GM23248 (cell line): ENCODE results near the gene ZC3HAV1. TPM values are rescaled to one million over a fixed set of nuclear protein-coding genes. Genes with fewer than 3 reads are reported as not detected.
"Not testable (repeated sequence)": the region's sequence is repeated elsewhere in the genome, so short reads cannot be mapped to it uniquely, and the experiment has no call there.

ENCODE experiments used
- DNase-seq: peaks from one replicate; pipeline ENCODE4 v3.0.0-alpha.2; 2015
- H2AFZ ChIP-seq: fragments of 200-600 bp; sonication (generic); 2 replicates; pipeline ENCODE4 v1.6.1; 2016; ENCODE audit warnings: antibody characterized with exemption
- H3F3A ChIP-seq: fragments of 200-600 bp; sonication (generic); 2 replicates; pipeline ENCODE4 v1.6.1; 2016; ENCODE audit warnings: mild to moderate bottlenecking, antibody characterized with exemption, mixed run types; ENCODE audit not compliant: insufficient read depth
- H3K27ac ChIP-seq: fragments of 200-600 bp; sonication (generic); 2 replicates; pipeline ENCODE4 v1.5.1; 2016; ENCODE audit warnings: mild to moderate bottlenecking
- H3K27me3 ChIP-seq: fragments of 200-600 bp; sonication (generic); replicated peaks from 2 replicates; pipeline ENCODE4 v1.6.1; 2016; ENCODE audit warnings: mild to moderate bottlenecking; ENCODE audit not compliant: insufficient read depth
- H3K36me3 ChIP-seq: fragments of 200-600 bp; sonication (generic); 2 replicates; pipeline ENCODE4 v1.6.1; 2016; ENCODE audit warnings: low read depth, mild to moderate bottlenecking
- H3K4me1 ChIP-seq: fragments of 200-600 bp; sonication (generic); 2 replicates; pipeline ENCODE4 v1.6.1; 2016; ENCODE audit warnings: mild to moderate bottlenecking; ENCODE audit not compliant: insufficient read depth
- H3K4me2 ChIP-seq: fragments of 200-600 bp; sonication (generic); one replicate; pipeline ENCODE4 v1.6.1; 2016; ENCODE audit warnings: mild to moderate bottlenecking; ENCODE audit not compliant: unreplicated experiment
- H3K4me3 ChIP-seq: fragments of 200-600 bp; sonication (generic); 2 replicates; pipeline ENCODE4 v1.5.1; 2016; ENCODE audit warnings: mild to moderate bottlenecking
- H3K79me2 ChIP-seq: fragments of 200-600 bp; sonication (generic); 2 replicates; pipeline ENCODE4 v1.6.1; 2016; ENCODE audit warnings: mild to moderate bottlenecking; ENCODE audit not compliant: insufficient read depth
- H3K9ac ChIP-seq: fragments of 200-600 bp; sonication (generic); 2 replicates; pipeline ENCODE4 v1.6.1; 2016; ENCODE audit warnings: mild to moderate bottlenecking
- H3K9me2 ChIP-seq: fragments of 200-600 bp; sonication (generic); 2 replicates; pipeline ENCODE4 v1.6.1; 2016; ENCODE audit warnings: mixed run types, mild to moderate bottlenecking, moderate library complexity; ENCODE audit not compliant: insufficient read depth
- H3K9me3 ChIP-seq: fragments of 200-600 bp; sonication (generic); one replicate; pipeline ENCODE4 v1.6.1; 2017; ENCODE audit warnings: low read depth
- H4K20me1 ChIP-seq: fragments of 200-600 bp; sonication (generic); 2 replicates; pipeline ENCODE4 v1.6.0; 2016; ENCODE audit not compliant: insufficient read depth
- EZH2 ChIP-seq: fragments of 200-600 bp; sonication (generic); IDR thresholded peaks from 2 replicates; pipeline ENCODE4 v1.6.1; 2018; ENCODE audit warnings: antibody characterized with exemption, mild to moderate bottlenecking; ENCODE audit not compliant: insufficient read depth, poor library complexity, severe bottlenecking
- EZH2phosphoT487 ChIP-seq: fragments of 200-600 bp; sonication (generic); IDR thresholded peaks from 2 replicates; pipeline ENCODE4 v1.6.1; 2018; ENCODE audit warnings: antibody characterized with exemption, moderate library complexity, mild to moderate bottlenecking, low read depth; ENCODE audit not compliant: insufficient read depth
- WGBS, 2 experiments: methylation state at CpG; one replicate each; pipeline ENCODE4 v1.1.6; 2015 to 2017; ENCODE audit warnings: low lambda C conversion rate in 2 of 2, low coverage in 1 of 2; ENCODE audit errors: missing lambda C conversion rate in 2 of 2; 5-methylcytosine and 5-hydroxymethylcytosine counted together
- in situ Hi-C: fragments of 300-500 bp; cut with MboI; formaldehyde crosslinking; loops from 2 replicates; pipeline ENCODE4 v1.15.0; 2020
- polyA plus RNA-seq: library from polyadenylated mRNA; unstranded; fragments of >200 nt; fragmentation: Nextera tagmentation; extraction: Ambion mirVana; gene quantifications from 2 replicates; pipeline ENCODE4 v1.2.1, GENCODE V29; 2016
- total RNA-seq: library from RNA; depleted of rRNA; stranded (reverse); fragments of >200 nt; shearing (Covaris generic); gene quantifications from 2 replicates; pipeline ENCODE4 v1.2.3, GENCODE V29; 2014

The ZC3HAV1 gene
- total and polyA plus RNA-seq, 2 experiments from 2014 or later: 28.8 to 30.5 TPM

DNA sequence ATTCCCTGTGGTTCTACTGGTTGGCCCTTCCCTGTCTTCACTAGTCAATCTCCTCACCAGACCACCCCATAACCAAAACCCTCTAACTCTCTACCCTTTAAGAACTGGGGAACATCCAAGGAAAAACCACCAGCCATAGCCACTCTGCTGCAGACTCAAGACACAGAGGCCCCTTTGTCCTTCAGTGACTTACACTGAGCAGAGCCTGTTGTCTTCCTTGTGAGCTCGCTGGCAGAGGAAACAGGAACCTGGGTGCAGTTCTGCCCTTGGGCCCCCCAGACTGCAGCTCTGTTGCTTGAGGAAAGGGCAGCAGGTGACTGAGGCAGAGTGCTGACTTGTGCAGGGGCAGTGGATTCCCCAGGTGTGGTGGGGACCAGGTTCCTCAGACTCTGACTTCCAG lies 30.6 kb downstream of the ZC3HAV1 start:
- Histone ChIP-seq H3K9me2 (no peaks in the 10 kb centered on the region), H3K4me1 (peaks cover 6% of the 10 kb centered on the region), H2AFZ (no peak overlapping the region), H3K79me2 (no peaks in the 10 kb centered on the region), H3F3A (no peaks in the 10 kb centered on the region; the same call in 1 of the 2 replicates), H3K9me3 (no peaks in the 10 kb centered on the region), H3K4me3 (no peak overlapping the region), H4K20me1 (no peaks in the 10 kb centered on the region), H3K4me2 (no peak overlapping the region), H3K9ac (no peak overlapping the region), H3K36me3 (peaks cover 38% of the 10 kb centered on the region), H3K27ac (no peak overlapping the region), H3K27me3 (no peaks in the 10 kb centered on the region)
- TF ChIP-seq EZH2 (no peak), EZH2phosphoT487 (no peak)
- in situ Hi-C loops: loop anchor here (25.0 kb wide), 1 partner anchor 192 kb away; no protein-coding TSS in a partner anchor
- WGBS, 2 experiments: 83 to 100% methylated on average over 1 of the region's 1 CpG
- no peak for DNase-seq

DNA sequence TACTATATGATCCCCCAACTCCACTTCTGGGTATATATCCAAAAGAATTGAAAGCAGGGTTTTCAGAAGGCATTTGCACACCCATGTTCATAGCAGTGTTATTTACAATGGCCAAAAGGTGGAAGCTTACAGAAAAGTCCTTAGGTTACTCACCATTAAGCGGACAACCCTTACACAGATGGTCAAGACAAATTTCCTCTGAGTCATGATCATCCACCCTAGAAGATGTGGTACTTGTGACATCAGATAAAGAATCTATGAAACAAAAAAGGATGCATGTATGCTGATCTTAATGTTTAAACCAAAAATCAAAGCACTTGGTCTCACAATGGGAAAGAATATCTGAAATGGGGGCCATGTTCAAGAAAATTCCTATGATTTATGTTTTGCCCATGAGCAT lies 31.1 kb downstream of the ZC3HAV1 start:
- Histone ChIP-seq H4K20me1 (no peaks in the 10 kb centered on the region), H3K9me3 (no peaks in the 10 kb centered on the region), H3F3A (no peaks in the 10 kb centered on the region; the same call in 1 of the 2 replicates), H3K4me3 (no peak overlapping the region), H3K9me2 (no peaks in the 10 kb centered on the region), H3K27ac (no peak overlapping the region), H3K27me3 (no peaks in the 10 kb centered on the region), H3K4me2 (no peak overlapping the region), H3K36me3 (peaks cover 38% of the 10 kb centered on the region), H3K9ac (no peak overlapping the region), H3K4me1 (peaks cover 6% of the 10 kb centered on the region), H2AFZ (no peak overlapping the region), H3K79me2 (no peaks in the 10 kb centered on the region)
- 71 to 86% methylated on average over 1 of the region's 1 CpG for WGBS, 2 experiments
- DNase-seq: peak; percentile 62
- TF ChIP-seq EZH2 (no peak), EZH2phosphoT487 (no peak)
- in situ Hi-C loops: loop anchor here (25.0 kb wide), 1 partner anchor 191 kb away; no protein-coding TSS in a partner anchor

DNA sequence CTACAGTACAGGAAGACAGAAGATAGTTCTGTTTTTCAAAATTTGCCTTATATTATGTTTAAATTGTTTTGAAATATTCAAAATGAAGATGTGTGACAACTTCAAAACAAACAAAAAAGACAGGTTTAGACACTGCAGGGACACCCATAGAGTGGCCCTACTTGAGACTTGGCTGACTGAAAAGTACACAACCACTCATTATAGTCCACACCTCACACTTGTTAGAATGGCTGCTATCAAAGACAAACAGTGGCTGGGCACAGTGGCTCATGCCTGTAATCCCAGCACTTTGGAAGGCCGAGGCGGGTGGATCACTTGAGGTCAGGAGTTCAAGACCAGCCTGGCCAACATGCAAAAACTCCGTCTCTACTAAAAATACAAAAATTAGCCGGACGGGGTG lies 31.8 kb downstream of the ZC3HAV1 start:
- not testable (repeated sequence) for H3K9me2 ChIP-seq, H2AFZ ChIP-seq, H3K27ac ChIP-seq, DNase-seq, H3K79me2 ChIP-seq, H3K27me3 ChIP-seq, H3K4me2 ChIP-seq, H3K4me1 ChIP-seq, H3K9ac ChIP-seq, H4K20me1 ChIP-seq, H3F3A ChIP-seq, H3K9me3 ChIP-seq, H3K4me3 ChIP-seq
- H3K36me3 ChIP-seq: peaks cover 35% of the 10 kb centered on the region
- WGBS, 2 experiments: 78 to 81% methylated on average over 5 of the region's 5 CpGs
- in situ Hi-C loops: loop anchor here (25.0 kb wide), 1 partner anchor 190 kb away; no protein-coding TSS in a partner anchor

DNA sequence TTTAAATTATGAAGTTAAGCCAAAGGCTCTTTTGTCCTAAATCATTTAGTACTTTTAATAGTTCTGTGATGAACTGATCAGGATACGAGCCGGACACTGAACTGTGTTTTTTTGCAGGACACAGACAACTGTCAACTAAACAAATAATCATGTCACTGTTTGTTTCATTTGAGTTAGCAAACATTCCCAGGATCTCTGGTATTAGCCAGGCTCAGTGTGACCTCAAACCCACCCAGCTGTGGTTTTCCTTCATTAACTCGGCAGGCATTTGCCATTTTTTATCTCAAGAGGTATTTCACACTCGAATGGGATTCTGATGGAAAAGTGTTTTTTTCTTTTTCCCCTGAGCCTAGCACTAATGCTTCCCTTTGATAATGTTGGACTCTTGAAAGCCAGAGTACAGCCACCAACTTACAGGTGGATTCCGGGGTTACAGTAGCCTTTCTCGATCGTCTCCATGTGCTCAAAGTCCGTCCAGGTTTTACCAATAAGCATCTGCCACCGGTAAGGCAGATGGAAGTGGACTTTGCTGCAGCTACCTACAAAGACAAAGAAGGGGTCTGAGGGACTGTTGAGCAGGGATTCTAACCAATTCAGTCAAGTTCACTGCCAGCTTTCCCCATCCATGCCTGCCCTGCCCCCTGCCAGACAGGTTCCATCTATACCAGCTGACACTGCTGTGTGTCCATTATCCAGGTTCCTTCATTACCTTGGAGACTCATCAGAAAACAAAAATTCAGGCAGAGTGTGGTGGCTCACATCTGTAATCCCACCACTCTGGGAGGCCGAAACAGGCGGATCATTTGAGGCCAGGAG lies 33.4 kb downstream of the ZC3HAV1 start:
- no peak overlapping the region for H3K4me2 ChIP-seq
- H3K4me1 ChIP-seq: peaks cover 6% of the 10 kb centered on the region
- in situ Hi-C loops: loop anchor here (25.0 kb wide), 1 partner anchor 189 kb away; no protein-coding TSS in a partner anchor
- H2AFZ ChIP-seq: no peak overlapping the region
- H3K9me2 ChIP-seq: no peaks in the 10 kb centered on the region
- no peak for DNase-seq
- H3F3A ChIP-seq: no peaks in the 10 kb centered on the region; the same call in 1 of the 2 replicates
- no peak overlapping the region for H3K9ac ChIP-seq
- H3K9me3 ChIP-seq: no peaks in the 10 kb centered on the region
- TF ChIP-seq EZH2phosphoT487: no peak
- peaks cover 27% of the 10 kb centered on the region for H3K36me3 ChIP-seq
- no peak overlapping the region for H3K4me3 ChIP-seq
- no peaks in the 10 kb centered on the region for H4K20me1 ChIP-seq
- H3K79me2 ChIP-seq: no peaks in the 10 kb centered on the region
- H3K27ac ChIP-seq: no peak overlapping the region
- WGBS, 2 experiments: 89 to 91% methylated on average over 11 of the region's 11 CpGs
- H3K27me3 ChIP-seq: no peaks in the 10 kb centered on the region
